ENCODE measurements around the gene REV3L.

Gene REV3L

GRCh38 chr6:111342913-111343312, 140.1 kb downstream of the REV3L start:
- TF ChIP-seq CTCF (IDR thresholded peaks at IDR 0.05; ENCODE audit: control insufficient read depth, insufficient read depth, low read depth, low read length, missing control alignments) = no peak
- no peak for DNase-seq (ENCODE audit: low read depth)
- H3K4me3 ChIP-seq (ENCODE audit: control insufficient read depth, low read depth, low read length) = no peak overlapping the region

GRCh38 chr6:111339294-111339693, 143.7 kb downstream of the REV3L start:
- DNase-seq (ENCODE audit: low read depth) = no peak
- TF ChIP-seq CTCF (IDR thresholded peaks at IDR 0.05; ENCODE audit: control insufficient read depth, insufficient read depth, low read depth, low read length, missing control alignments) = no peak

GRCh38 chr6:111338843-111339242, 144.2 kb downstream of the REV3L start:
- DNase-seq (ENCODE audit: low read depth) = no peak
- no peak for TF ChIP-seq CTCF (IDR thresholded peaks at IDR 0.05; ENCODE audit: control insufficient read depth, insufficient read depth, low read depth, low read length, missing control alignments)
- H3K4me3 ChIP-seq (ENCODE audit: control insufficient read depth, low read depth, low read length) = no peak overlapping the region

More at GRCh38 chr6:111339294-111339693, 143.7 kb downstream of the REV3L start:
- H3K4me3 ChIP-seq (ENCODE audit: control insufficient read depth, low read depth, low read length) = no peak overlapping the region

GRCh38 chr6:111337829-111338236, 145.2 kb downstream of the REV3L start:
- no peak for TF ChIP-seq CTCF (IDR thresholded peaks at IDR 0.05; ENCODE audit: control insufficient read depth, insufficient read depth, low read depth, low read length, missing control alignments)
- no peak overlapping the region for H3K4me3 ChIP-seq (ENCODE audit: control insufficient read depth, low read depth, low read length)

GRCh38 chr6:111329882-111330633, 153.0 kb downstream of the REV3L start:
- DNase-seq (ENCODE audit: low read depth) = no peak
- no peak for TF ChIP-seq CTCF (IDR thresholded peaks at IDR 0.05; ENCODE audit: control insufficient read depth, insufficient read depth, low read depth, low read length, missing control alignments)
- no peak overlapping the region for H3K4me3 ChIP-seq (ENCODE audit: control insufficient read depth, low read depth, low read length)

More at GRCh38 chr6:111337829-111338236, 145.2 kb downstream of the REV3L start:
- DNase-seq (ENCODE audit: low read depth) = no peak

GRCh38 chr6:111326563-111326962, 156.5 kb downstream of the REV3L start:
- no peak for DNase-seq (ENCODE audit: low read depth)
- no peak for TF ChIP-seq CTCF (IDR thresholded peaks at IDR 0.05; ENCODE audit: control insufficient read depth, insufficient read depth, low read depth, low read length, missing control alignments)
- no peak overlapping the region for H3K4me3 ChIP-seq (ENCODE audit: control insufficient read depth, low read depth, low read length)

Data from AG09309 (cell line).